H1 (cell line): Measurements from ENCODE around the gene SLC35F6. TPM values are rescaled to one million over a fixed set of nuclear protein-coding genes. Genes with fewer than 3 reads are reported as not detected.

Experiments
- ASH2L ChIP-seq: fragments of 200-600, 300-600 bp; sonication (generic); IDR thresholded peaks from one replicate; pipeline ENCODE4 v1.7.1; 2017; ENCODE audit warnings: low read length
- ATF3 ChIP-seq: IDR thresholded peaks from 2 replicates; pipeline ENCODE4 v1.6.1; 2011; ENCODE audit warnings: low read depth, mild to moderate bottlenecking, low read length; ENCODE audit not compliant: insufficient read depth
- CEBPB ChIP-seq: IDR thresholded peaks from 2 replicates; pipeline ENCODE4 v1.6.1; 2012; ENCODE audit warnings: low read depth, low read length
- CREB1 ChIP-seq: IDR thresholded peaks from 2 replicates; pipeline ENCODE4 v1.6.1; 2012; ENCODE audit warnings: inconsistent platforms
- CTBP2 ChIP-seq: IDR thresholded peaks from 2 replicates; pipeline ENCODE4 v1.7.0; 2011; ENCODE audit warnings: borderline replicate concordance, mild to moderate bottlenecking, moderate library complexity, mixed read lengths, low read length; ENCODE audit not compliant: insufficient read depth, insufficient read length
- KDM4A ChIP-seq: IDR thresholded peaks from one replicate; pipeline ENCODE4 v1.7.1; 2012; ENCODE audit warnings: low read depth, mild to moderate bottlenecking, moderate library complexity, low read length, inconsistent platforms; ENCODE audit not compliant: severe bottlenecking
- SIX5 ChIP-seq: IDR thresholded peaks from 2 replicates; pipeline ENCODE4 v1.6.1; 2011; ENCODE audit warnings: mild to moderate bottlenecking, low read depth, low read length
- SP1 ChIP-seq: IDR thresholded peaks from 2 replicates; pipeline ENCODE4 v1.6.1; 2011; ENCODE audit warnings: low read depth, low read length
- SUZ12 ChIP-seq: fragments of 200-600 bp; sonication (generic); IDR thresholded peaks from 2 replicates; pipeline ENCODE4 v1.6.1; 2012; ENCODE audit warnings: mild to moderate bottlenecking, inconsistent platforms, low read length, moderate library complexity, mixed read lengths
- YY1 ChIP-seq: IDR thresholded peaks from 2 replicates; pipeline ENCODE4 v1.6.1; 2011; ENCODE audit warnings: low read depth, mild to moderate bottlenecking, low read length
- polyA plus RNA-seq, 7 experiments: library from polyadenylated mRNA; depleted of rRNA in 3 of 7; stranded (reverse) in 5 of 7; unstranded in 2 of 7; fragments of >200 nt in 5 of 7; fragments of 200-250 nt in 2 of 7; gene quantifications; 1 replicate in 5 of 7; 2 replicates in 1 of 7; 4 replicates in 1 of 7; pipeline versions ENCODE4 v1.2.1 to v1.2.3, GENCODE V29; 2011 to 2013; ENCODE audit warnings: missing spikeins in 2 of 7, mixed read lengths in 2 of 7
- total RNA-seq: library from RNA; stranded (reverse); fragmentation: NEBNext Ultra II Directional; extraction: Animal tissue kit (Norgen Biotek cat#: 25700); gene quantifications from 2 replicates; pipeline ENCODE4 v1.2.1, GENCODE V29; 2021

SLC35F6 gene
- total and polyA plus RNA-seq, 2 of the 8 experiments (the other 6 are each of a cell fraction or from before 2014, with no cell fraction given) = 11.2 to 13.5 TPM

- peak; percentile 66; the same call in 1 of the 2 replicates for TF ChIP-seq CEBPB
- TF ChIP-seq SP1 = peak; percentile 64
- peak; percentile 60; the same call in 1 of the 2 replicates for TF ChIP-seq YY1
- TF ChIP-seq ATF3 = 0 out of 2 replicates have a peak, but pooled peaks have one; percentile 13
- no peak for TF ChIP-seq SUZ12
- no peak for TF ChIP-seq SIX5
- no peak for TF ChIP-seq CREB1
- TF ChIP-seq KDM4A = no peak
- no peak for TF ChIP-seq CTBP2
- TF ChIP-seq ASH2L = peak; percentile 58
Observed at GRCh38 chr2:26757873-26758789, 6.0 kb upstream of the SLC35F6 start (continued).
